GM12892 (cell line): Measurements from ENCODE around the gene CBS.

Experiments
- POLR2A ChIP-seq: IDR thresholded peaks from 2 replicates; pipeline ENCODE4 v1.6.1; 2011; ENCODE audit warnings: low read depth, low read length, control low read depth
- POLR2AphosphoS5 ChIP-seq: IDR thresholded peaks from 2 replicates; pipeline ENCODE4 v1.6.1; 2011; ENCODE audit warnings: low read depth, low read length, control low read depth
- TAF1 ChIP-seq: IDR thresholded peaks from 2 replicates; pipeline ENCODE4 v1.6.1; 2011; ENCODE audit warnings: low read depth, mild to moderate bottlenecking, control low read depth, low read length, borderline replicate concordance

DNA sequence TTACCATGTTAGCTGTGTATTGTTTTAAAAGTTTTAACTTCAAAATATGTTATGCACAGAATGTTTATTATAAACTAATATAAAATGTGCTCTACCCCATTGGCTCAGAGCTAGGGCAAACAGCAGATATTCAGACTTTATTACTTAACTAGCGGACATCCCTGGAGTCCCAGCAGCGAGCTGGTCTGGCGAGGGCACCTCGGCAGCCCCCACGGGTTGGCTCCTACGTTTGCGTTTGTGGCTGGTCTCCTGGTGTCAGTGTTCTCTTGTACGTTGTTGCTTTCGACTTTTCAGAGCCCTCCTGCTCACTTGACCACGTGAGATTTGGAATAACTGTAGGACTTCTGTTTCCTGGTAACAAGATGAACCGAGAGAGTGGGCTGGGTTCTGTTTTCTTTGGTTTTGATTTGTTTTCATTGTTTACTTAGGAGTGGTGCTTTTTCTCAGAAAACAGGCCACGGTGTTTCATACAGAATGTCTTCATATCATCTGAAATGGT, 44.5 kb downstream of the CBS start:
- TF ChIP-seq TAF1, result no peak
- no peak for TF ChIP-seq POLR2A
- no peak for TF ChIP-seq POLR2AphosphoS5
